HepG2 (cell line): Measurements from ENCODE around the gene C1QTNF12. TPM values are rescaled to one million over a fixed set of nuclear protein-coding genes. Genes with fewer than 3 reads are reported as not detected.

Source experiments
- CCAR2 ChIP-seq: fragments of 200-400 bp; formaldehyde crosslinking; optimal IDR thresholded peaks from 2 replicates; pipeline ENCODE3; 2018; ENCODE audit warnings: low read depth, mild to moderate bottlenecking, low read length, moderate library complexity
- DPF2 ChIP-seq: sonication (generic); formaldehyde crosslinking; IDR thresholded peaks from 2 replicates; pipeline ENCODE4 v1.4.0; 2020; ENCODE audit warnings: mild to moderate bottlenecking, low read depth, missing genetic modification reagents, borderline replicate concordance
- IRF1 ChIP-seq: sonication (generic); formaldehyde crosslinking; IDR thresholded peaks from 2 replicates; pipeline ENCODE4 v1.4.0; 2020; ENCODE audit warnings: low read depth, mild to moderate bottlenecking, missing genetic modification reagents
- MAF1 ChIP-seq: sonication (generic); formaldehyde crosslinking; IDR thresholded peaks from 2 replicates; pipeline ENCODE4 v1.5.0; 2020; ENCODE audit warnings: missing genetic modification reagents, borderline replicate concordance
- MED1 ChIP-seq: sonication (generic); formaldehyde crosslinking; IDR thresholded peaks from 2 replicates; pipeline ENCODE4 v1.4.0; 2020; ENCODE audit warnings: missing genetic modification reagents
- MNT ChIP-seq: fragments of 450-650 bp; IDR thresholded peaks from 2 replicates; pipeline ENCODE4 v1.6.1; 2016
- PAXIP1 ChIP-seq: sonication (generic); formaldehyde crosslinking; conservative IDR thresholded peaks from 2 replicates; pipeline ENCODE4 v1.4.0; 2020; ENCODE audit warnings: mild to moderate bottlenecking, missing genetic modification reagents, moderate library complexity
- POLR2G ChIP-seq: fragments of 200-400 bp; formaldehyde crosslinking; IDR thresholded peaks from 2 replicates; pipeline ENCODE4 v1.6.1; 2018; ENCODE audit warnings: mild to moderate bottlenecking, low read depth, low read length, moderate library complexity
- SIN3A ChIP-seq: IDR thresholded peaks from 2 replicates; pipeline ENCODE4 v1.6.1; 2011; ENCODE audit warnings: low read depth, mild to moderate bottlenecking, control low read depth, low read length, borderline replicate concordance
- SP1 ChIP-seq, 2 experiments: fragments of 450-650 bp in 1 of 2; sonication (generic) in 1 of 2; formaldehyde crosslinking in 1 of 2; IDR thresholded peaks; 2 replicates each; pipeline versions ENCODE4 v1.4.0 to v1.6.1; 2016 to 2020; ENCODE audit warnings: missing genetic modification reagents in 1 of 2
- ZEB1 ChIP-seq: IDR thresholded peaks from 2 replicates; pipeline ENCODE4 v1.6.1; 2012; ENCODE audit warnings: mild to moderate bottlenecking, low read depth, inconsistent platforms; ENCODE audit not compliant: insufficient replicate concordance
- ZNF446 ChIP-seq: sonication (generic); formaldehyde crosslinking; IDR thresholded peaks from 2 replicates; pipeline ENCODE4 v1.5.0; 2020; ENCODE audit warnings: mild to moderate bottlenecking, missing genetic modification reagents
- ZNF772 ChIP-seq: sonication (generic); formaldehyde crosslinking; IDR thresholded peaks from 2 replicates; pipeline ENCODE4 v1.5.0; 2020; ENCODE audit warnings: mild to moderate bottlenecking, missing genetic modification reagents
- ZSCAN21 ChIP-seq: sonication (generic); formaldehyde crosslinking; IDR thresholded peaks from 2 replicates; pipeline ENCODE4 v1.8.0; 2022; ENCODE audit warnings: mild to moderate bottlenecking, missing genetic modification reagents, moderate library complexity, borderline replicate concordance
- polyA plus RNA-seq, 8 experiments: library from polyadenylated mRNA; depleted of rRNA in 3 of 8; stranded (reverse) in 7 of 8; unstranded in 1 of 8; fragments of >200 nt; fragmentation: Illumina TruSeq in 4 of 8; extraction: Trizol in 4 of 8; gene quantifications; 2 replicates each; pipeline versions ENCODE4 v1.2.1 to v1.2.3, GENCODE V29; 2011 to 2016; ENCODE audit warnings: low read depth in 4 of 8, missing spikeins in 1 of 8, mixed read lengths in 1 of 8; ENCODE audit not compliant: insufficient read depth in 1 of 8
- total RNA-seq, 5 experiments: library from RNA; depleted of rRNA; stranded (reverse); fragments of >200 nt; fragmentation: Illumina TruSeq; extraction: Trizol; gene quantifications; 2 replicates each; pipeline ENCODE4 v1.2.3, GENCODE V29; 2016; ENCODE audit warnings: low read depth in 1 of 5
- TF ChIP-seq, protein P1 (sequence below): sonication (generic); formaldehyde crosslinking; IDR thresholded peaks from 2 replicates; pipeline ENCODE4 v1.5.0; 2020; ENCODE audit warnings: missing genetic modification reagents
- TF ChIP-seq, protein P2 (sequence below): sonication (generic); formaldehyde crosslinking; IDR thresholded peaks from 2 replicates; pipeline ENCODE4 v1.5.0; 2020; ENCODE audit warnings: missing genetic modification reagents, mild to moderate bottlenecking, borderline replicate concordance

Gene C1QTNF12
- total and polyA plus RNA-seq, 2 of the 13 experiments (the other 11 are each of a cell fraction or from before 2014, with no cell fraction given): 0.18 to 0.64 TPM

DNA sequence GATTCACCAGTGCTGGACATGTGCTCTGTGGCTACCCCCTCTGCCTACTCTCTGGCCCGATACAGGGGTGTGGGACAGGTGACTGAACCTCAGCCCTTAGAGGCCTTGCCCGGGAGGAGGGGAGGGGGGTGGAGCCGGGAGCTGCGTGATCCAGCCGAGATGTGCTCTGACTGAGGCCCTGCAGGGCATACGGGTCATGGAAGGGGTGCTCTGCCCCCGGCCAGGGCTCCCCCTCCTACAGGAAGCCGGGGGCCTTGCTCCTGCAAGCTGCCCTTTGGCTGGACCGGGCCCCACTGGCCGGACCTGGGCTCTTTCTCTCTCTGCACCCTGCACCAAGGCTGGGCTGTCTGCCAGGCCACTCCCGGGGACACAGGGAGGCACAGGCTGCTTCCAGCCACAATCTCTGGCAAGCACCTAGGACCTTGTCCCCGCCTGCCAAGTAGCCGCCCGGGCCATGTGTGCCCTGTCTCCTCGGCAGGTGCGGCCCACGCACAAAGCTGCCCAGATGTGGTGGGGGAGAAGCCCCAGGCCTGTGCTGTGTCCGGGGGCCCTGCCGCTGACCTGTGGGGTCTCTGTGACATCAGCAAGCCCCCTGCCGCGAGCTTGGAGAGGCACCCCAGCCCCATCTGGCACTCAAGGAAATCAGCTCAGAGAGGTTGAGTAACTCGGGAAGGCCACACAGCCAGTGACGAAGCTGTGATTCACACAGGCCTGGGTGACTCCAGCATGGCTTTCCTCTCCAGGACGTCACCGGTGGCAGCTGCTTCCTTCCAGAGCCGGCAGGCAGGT lies 35.2 kb upstream of the C1QTNF12 start (continued):
- TF ChIP-seq PAXIP1 (CRISPR knock-in tag) (peak; percentile 96), MAF1 (CRISPR knock-in tag) (0 out of 2 replicates have a peak, but pooled peaks have one; percentile 42), DPF2 (peak; percentile 69), ZSCAN21 (CRISPR knock-in tag) (no peak), SIN3A (peak; percentile 23; the same call in 1 of the 2 replicates), CCAR2 (no peak), MNT (0 out of 2 replicates have a peak, but pooled peaks have one; percentile 40), ZNF446 (CRISPR knock-in tag) (0 out of 2 replicates have a peak, but pooled peaks have one; percentile 45), SP1 (IDR thresholded peaks at IDR 0.05) (no peak), SP1 (CRISPR knock-in tag; IDR thresholded peaks at IDR 0.05) (no peak; the same call in 1 of the 2 replicates), POLR2G (0 out of 2 replicates have a peak, but pooled peaks have one; percentile 57), ZNF772 (peak; percentile 98), IRF1 (CRISPR knock-in tag) (no peak), ZEB1 (peak; percentile 51), MED1 (peak; percentile 64)
- TF ChIP-seq, protein P1, sequence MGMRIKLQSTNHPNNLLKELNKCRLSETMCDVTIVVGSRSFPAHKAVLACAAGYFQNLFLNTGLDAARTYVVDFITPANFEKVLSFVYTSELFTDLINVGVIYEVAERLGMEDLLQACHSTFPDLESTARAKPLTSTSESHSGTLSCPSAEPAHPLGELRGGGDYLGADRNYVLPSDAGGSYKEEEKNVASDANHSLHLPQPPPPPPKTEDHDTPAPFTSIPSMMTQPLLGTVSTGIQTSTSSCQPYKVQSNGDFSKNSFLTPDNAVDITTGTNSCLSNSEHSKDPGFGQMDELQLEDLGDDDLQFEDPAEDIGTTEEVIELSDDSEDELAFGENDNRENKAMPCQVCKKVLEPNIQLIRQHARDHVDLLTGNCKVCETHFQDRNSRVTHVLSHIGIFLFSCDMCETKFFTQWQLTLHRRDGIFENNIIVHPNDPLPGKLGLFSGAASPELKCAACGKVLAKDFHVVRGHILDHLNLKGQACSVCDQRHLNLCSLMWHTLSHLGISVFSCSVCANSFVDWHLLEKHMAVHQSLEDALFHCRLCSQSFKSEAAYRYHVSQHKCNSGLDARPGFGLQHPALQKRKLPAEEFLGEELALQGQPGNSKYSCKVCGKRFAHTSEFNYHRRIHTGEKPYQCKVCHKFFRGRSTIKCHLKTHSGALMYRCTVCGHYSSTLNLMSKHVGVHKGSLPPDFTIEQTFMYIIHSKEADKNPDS (CRISPR knock-in tag): no peak
- TF ChIP-seq, protein P2, sequence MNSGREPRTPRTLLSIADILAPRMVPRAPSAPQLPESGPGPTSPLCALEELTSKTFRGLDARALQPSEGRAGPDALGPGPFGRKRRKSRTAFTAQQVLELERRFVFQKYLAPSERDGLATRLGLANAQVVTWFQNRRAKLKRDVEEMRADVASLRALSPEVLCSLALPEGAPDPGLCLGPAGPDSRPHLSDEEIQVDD (CRISPR knock-in tag): no peak
